ENCODE measurements around the gene ELAC1.
"Not testable (repeated sequence)": the region's sequence is repeated elsewhere in the genome, so short reads cannot be mapped to it uniquely, and the experiment has no call there.

Gene ELAC1

DNA sequence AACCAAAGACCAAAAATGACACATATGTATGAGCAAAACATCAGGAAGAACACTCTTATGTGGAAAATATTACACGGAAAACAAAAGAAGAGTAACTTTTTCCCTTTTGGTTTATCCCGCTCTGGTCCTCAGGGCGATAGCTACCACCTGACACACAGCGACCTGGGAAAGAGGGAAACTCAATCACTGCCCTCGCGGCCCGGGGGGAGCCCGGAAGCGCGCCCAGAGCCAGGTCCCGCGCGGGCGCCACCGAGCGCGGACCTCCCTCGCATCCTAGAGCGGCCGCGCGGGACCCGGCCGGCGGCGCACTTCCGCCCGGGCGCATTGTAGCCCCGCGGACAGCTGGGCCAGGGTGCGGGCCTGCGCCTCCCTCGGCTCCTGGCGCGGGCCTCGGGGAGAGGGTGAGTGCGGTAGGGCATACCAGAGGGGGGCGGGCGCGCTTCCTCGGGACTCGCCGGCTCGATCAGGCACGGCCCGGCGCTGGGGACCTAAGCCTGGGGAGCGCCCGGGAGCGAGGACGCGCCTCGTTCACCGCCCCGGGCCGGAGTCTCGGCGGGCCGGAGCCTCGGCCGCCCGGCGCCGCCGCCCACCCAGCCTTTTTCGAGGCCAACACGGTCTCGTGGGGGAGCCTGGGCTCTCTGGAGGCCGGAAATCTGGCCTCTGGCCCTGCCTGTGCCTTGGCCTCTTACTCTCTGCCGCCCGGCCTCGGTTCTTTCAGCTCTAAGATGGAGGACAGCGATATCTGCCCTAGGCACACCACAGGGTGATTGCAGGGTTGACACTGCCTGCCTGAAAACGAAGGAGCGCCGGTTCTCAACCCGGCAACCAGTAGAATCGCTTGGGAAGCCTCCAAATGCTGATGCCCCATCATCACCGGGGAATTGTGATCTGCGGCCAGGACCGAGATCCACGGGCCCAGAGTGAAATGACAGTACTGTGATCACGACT is at the start of gene ELAC1:
ELAC1 (plus strand) TSS at position 327 of the 948 bp plus-strand sequence. CDS start 6,365 bp downstream, outside the sequence.
- Mint-ChIP-seq H3K27me3 (peaks cover 3% of the 10 kb centered on the region), H3K27ac (peak within 1 kb of the TSS; percentile 92), H3K4me3 (peak within 1 kb of the TSS; percentile 96), H3K4me1 (peaks cover 24% of the 10 kb centered on the region), H3K9me3 (peaks cover 9% of the 10 kb centered on the region), H3K36me3 (peaks cover 6% of the 10 kb centered on the region)
- CTCF ChIA-PET: no interaction called here
- peak; percentile 70 for DNase-seq

DNA sequence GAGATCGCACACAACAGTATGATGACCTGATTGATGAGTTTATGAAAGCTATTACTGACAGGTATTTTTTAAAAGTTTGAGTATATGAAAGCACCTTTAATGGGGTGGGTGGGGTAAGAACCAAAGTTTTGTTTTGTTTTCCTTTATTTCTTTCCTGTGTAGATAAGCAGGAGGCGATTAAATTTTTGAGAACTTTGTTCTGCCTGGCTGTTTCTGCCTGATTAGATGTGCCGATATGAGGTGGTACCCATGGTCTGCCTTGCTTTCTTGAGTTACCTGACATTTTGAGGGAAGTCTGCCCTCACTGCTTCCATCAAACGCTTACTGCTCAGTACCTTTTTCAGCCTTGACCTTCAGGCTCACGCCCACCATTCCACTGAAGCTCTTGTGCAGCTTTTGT is 49.7 kb upstream of the ELAC1 start:
- no peak overlapping the region for H3K4me3 Mint-ChIP-seq
- no peaks in the 10 kb centered on the region for H3K9me3 Mint-ChIP-seq
- no peaks in the 10 kb centered on the region for H3K4me1 Mint-ChIP-seq
- peaks cover 61% of the 10 kb centered on the region for H3K36me3 Mint-ChIP-seq
- no peaks in the 10 kb centered on the region for H3K27me3 Mint-ChIP-seq
- no peak for DNase-seq
- CTCF ChIA-PET: no interaction called here
- H3K27ac Mint-ChIP-seq: no peak overlapping the region

- peaks cover 7% of the 10 kb centered on the region for H3K9me3 Mint-ChIP-seq
- H3K4me3 Mint-ChIP-seq: no peak overlapping the region
- H3K36me3 Mint-ChIP-seq: peaks cover 65% of the 10 kb centered on the region
- H3K4me1 Mint-ChIP-seq: no peaks in the 10 kb centered on the region
- H3K27me3 Mint-ChIP-seq: no peaks in the 10 kb centered on the region
- H3K27ac Mint-ChIP-seq: no peak overlapping the region
- no peak for DNase-seq
- CTCF ChIA-PET: no interaction called here
These were observed 43.5 kb upstream of the ELAC1 start for GRCh38 chr18:50924372-50924771.

DNA sequence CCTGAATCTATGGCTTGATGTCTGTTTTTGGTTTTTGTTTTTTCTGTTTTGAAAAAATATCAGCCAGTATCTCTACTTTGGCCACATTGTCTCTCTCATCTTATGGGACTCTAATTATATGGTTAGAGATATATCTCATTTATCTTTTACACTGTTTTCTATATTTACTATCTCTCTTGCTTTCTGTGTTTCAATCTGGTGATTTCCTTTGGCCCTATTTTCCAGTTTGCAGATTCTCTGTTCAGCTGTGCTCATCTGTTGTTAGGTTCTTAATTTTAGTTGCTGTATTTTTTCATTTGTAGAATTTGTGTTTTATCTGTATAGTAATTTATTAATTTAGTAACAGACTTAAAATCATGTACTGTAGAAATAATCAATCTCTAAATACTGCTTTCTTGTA is 41.3 kb upstream of the ELAC1 start:
- CTCF ChIA-PET: no interaction called here
- Mint-ChIP-seq H3K4me1 (no peaks in the 10 kb centered on the region), H3K27me3 (no peaks in the 10 kb centered on the region), H3K9me3 (peaks cover 7% of the 10 kb centered on the region), H3K27ac (no peak overlapping the region), H3K4me3 (no peak overlapping the region), H3K36me3 (peaks cover 58% of the 10 kb centered on the region)
- no peak for DNase-seq

DNA sequence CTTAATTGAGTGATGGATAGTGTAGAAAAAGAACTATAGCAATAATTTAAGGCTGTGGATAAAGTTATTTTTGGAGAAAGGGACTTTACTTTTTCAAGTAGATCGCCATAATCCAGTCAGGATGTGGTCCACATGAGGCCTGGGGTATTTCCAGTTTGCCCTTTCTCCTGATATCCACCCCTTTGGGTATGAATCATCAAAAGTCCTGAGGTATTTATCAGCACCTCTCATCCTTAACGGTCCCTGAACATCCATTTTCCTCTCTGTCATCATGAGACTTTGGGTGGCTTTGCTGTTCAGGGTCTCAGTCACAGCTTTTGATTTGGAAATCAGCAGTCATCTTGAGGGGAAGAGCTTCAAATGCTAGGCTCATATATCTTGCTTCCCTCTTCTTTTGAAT is 39.3 kb upstream of the ELAC1 start:
- peaks cover 7% of the 10 kb centered on the region for H3K9me3 Mint-ChIP-seq
- H3K36me3 Mint-ChIP-seq: peaks cover 50% of the 10 kb centered on the region
- DNase-seq: no peak
- H3K27ac Mint-ChIP-seq: no peak overlapping the region
- no peaks in the 10 kb centered on the region for H3K27me3 Mint-ChIP-seq
- CTCF ChIA-PET: no interaction called here
- no peaks in the 10 kb centered on the region for H3K4me1 Mint-ChIP-seq
- H3K4me3 Mint-ChIP-seq: no peak overlapping the region

GRCh38 chr18:50933684-50934083 is 34.2 kb upstream of the ELAC1 start:
- Mint-ChIP-seq H3K4me3 (no peak overlapping the region), H3K27me3 (no peaks in the 10 kb centered on the region), H3K36me3 (peaks cover 30% of the 10 kb centered on the region), H3K27ac (no peak overlapping the region), H3K9me3 (no peaks in the 10 kb centered on the region), H3K4me1 (no peaks in the 10 kb centered on the region)
- CTCF ChIA-PET: no interaction called here
- no peak for DNase-seq

DNA sequence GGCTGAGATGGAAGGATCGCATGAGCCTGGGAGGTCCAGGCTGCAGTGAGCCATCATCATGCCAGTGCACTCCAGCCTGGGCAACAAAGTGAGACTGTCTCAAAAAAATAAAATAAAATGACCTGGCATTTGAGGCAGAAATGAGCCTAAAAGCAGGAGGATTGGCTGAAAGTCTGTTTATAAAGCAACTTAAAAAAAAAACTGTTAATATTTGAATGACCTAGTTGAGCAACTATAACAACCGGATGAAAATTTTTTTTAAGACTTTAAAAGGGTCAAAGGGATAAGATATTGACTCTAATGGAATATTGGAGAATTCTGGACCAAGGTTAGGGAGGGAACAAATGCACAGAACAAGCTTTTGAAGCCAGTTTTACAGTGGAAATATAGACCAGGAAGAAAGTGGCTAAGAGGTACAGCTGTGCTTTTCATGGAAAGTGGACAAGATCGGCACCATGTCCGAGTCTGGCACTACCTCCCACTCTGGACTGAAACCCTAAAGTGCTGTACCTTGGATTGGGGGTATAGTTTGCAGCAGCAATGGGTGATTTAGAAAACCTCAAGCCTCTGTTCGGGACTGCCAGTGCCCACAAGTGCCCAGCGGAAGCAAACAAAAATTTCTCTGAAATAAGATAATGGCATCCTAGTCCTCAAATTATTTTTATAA is 33.2 kb upstream of the ELAC1 start:
- no peaks in the 10 kb centered on the region for H3K4me1 Mint-ChIP-seq
- H3K27ac Mint-ChIP-seq: no peak overlapping the region
- no peaks in the 10 kb centered on the region for H3K9me3 Mint-ChIP-seq
- CTCF ChIA-PET: no interaction called here
- H3K4me3 Mint-ChIP-seq: no peak overlapping the region
- peaks cover 33% of the 10 kb centered on the region for H3K36me3 Mint-ChIP-seq
- no peaks in the 10 kb centered on the region for H3K27me3 Mint-ChIP-seq
- DNase-seq: no peak

- H3K4me1 Mint-ChIP-seq: no peaks in the 10 kb centered on the region
- H3K27ac Mint-ChIP-seq: no peak overlapping the region
- H3K4me3 Mint-ChIP-seq: no peak overlapping the region
- peaks cover 31% of the 10 kb centered on the region for H3K36me3 Mint-ChIP-seq
- H3K9me3 Mint-ChIP-seq: no peaks in the 10 kb centered on the region
- DNase-seq: no peak
- CTCF ChIA-PET: interaction anchor here (0.6 kb wide), 1 partner anchor 694 kb away, joined by 3 read pairs; no protein-coding TSS in a partner anchor
- H3K27me3 Mint-ChIP-seq: no peaks in the 10 kb centered on the region
These were observed 32.2 kb upstream of the ELAC1 start for GRCh38 chr18:50935493-50936191.

DNA sequence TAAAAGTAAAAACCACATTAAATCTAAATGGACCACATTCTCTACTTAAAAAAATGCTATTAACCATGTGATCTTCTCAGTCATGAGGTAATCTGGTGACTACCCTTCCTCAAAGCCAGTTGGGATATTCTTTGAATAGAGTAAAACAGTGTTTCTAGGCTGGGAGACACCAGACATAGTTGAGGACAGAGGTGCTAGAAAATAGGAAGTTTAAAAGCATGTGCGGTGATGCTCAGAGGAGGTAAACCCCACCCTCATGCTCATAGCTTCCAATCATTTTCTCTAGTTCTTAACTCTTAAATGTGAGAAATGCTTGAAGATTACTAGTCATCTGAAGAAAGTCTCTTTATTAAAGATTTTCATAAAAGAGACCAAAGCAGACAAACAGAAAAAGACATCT is 30.7 kb upstream of the ELAC1 start:
- no peaks in the 10 kb centered on the region for H3K4me1 Mint-ChIP-seq
- no peaks in the 10 kb centered on the region for H3K9me3 Mint-ChIP-seq
- peaks cover 31% of the 10 kb centered on the region for H3K36me3 Mint-ChIP-seq
- no peaks in the 10 kb centered on the region for H3K27me3 Mint-ChIP-seq
- no peak overlapping the region for H3K27ac Mint-ChIP-seq
- DNase-seq: no peak
- CTCF ChIA-PET: no interaction called here
- no peak overlapping the region for H3K4me3 Mint-ChIP-seq

DNA sequence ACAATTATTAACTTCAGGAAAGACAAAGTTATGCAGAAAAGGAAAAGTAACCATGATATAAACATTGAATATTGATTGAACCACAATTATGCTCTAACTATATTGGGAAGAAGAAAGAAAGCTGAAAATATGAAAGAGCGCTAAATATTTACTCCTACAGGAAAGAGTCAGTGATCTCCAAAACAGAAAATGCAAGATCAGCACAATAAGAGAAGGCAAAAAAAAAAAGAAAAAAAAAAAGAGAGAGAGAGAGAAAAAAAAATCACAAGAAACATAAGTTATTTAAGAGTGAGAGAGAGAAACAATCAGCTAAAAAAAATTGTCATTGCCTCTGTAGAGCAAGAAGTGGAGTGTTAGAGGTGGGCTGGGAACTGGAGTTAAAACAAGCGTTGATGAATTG is 28.9 kb upstream of the ELAC1 start:
- Mint-ChIP-seq H3K27ac (no peak overlapping the region), H3K4me1 (no peaks in the 10 kb centered on the region), H3K9me3 (no peaks in the 10 kb centered on the region), H3K4me3 (no peak overlapping the region), H3K27me3 (no peaks in the 10 kb centered on the region), H3K36me3 (peaks cover 28% of the 10 kb centered on the region)
- CTCF ChIA-PET: no interaction called here
- no peak for DNase-seq

GRCh38 chr18:50944245-50944932 is 23.5 kb upstream of the ELAC1 start:
- Mint-ChIP-seq H3K4me3 (no peak overlapping the region), H3K4me1 (no peaks in the 10 kb centered on the region), H3K9me3 (no peaks in the 10 kb centered on the region), H3K27me3 (no peaks in the 10 kb centered on the region), H3K36me3 (peaks cover 28% of the 10 kb centered on the region), H3K27ac (no peak overlapping the region)
- CTCF ChIA-PET: no interaction called here
- DNase-seq: no peak

DNA sequence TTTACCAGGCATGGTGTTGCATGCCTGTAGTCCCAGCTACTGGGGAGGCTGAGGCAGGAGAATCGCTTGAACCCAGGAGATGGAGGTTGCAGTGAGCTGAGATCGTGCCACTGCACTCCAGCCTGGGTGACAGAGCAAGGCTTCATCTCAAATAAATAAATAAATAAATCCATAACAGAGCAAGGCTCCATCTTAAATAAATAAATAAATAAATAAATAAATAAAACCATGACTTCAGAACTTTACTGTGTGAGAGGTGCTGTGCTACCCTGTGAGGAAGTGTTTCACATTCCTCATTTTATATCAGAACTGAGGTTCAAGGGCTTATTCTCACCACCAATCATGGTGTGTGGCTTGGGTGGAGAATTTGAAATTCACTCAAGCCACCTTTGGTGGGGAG is 21.9 kb upstream of the ELAC1 start:
- H3K27ac Mint-ChIP-seq, H3K27me3 Mint-ChIP-seq, H3K4me1 Mint-ChIP-seq, H3K9me3 Mint-ChIP-seq, DNase-seq, CTCF ChIA-PET, H3K4me3 Mint-ChIP-seq: not testable (repeated sequence)
- peaks cover 31% of the 10 kb centered on the region for H3K36me3 Mint-ChIP-seq

- H3K27me3 Mint-ChIP-seq: no peaks in the 10 kb centered on the region
- H3K36me3 Mint-ChIP-seq: peaks cover 30% of the 10 kb centered on the region
- CTCF ChIA-PET: no interaction called here
- H3K27ac Mint-ChIP-seq: no peak overlapping the region
- H3K4me1 Mint-ChIP-seq: no peaks in the 10 kb centered on the region
- no peaks in the 10 kb centered on the region for H3K9me3 Mint-ChIP-seq
- DNase-seq: no peak
- H3K4me3 Mint-ChIP-seq: no peak overlapping the region
These were observed 19.9 kb upstream of the ELAC1 start for GRCh38 chr18:50947899-50948298.

GRCh38 chr18:50949185-50949584 is 18.7 kb upstream of the ELAC1 start:
- CTCF ChIA-PET: no interaction called here
- H3K9me3 Mint-ChIP-seq: no peaks in the 10 kb centered on the region

More at GRCh38 chr18:50949185-50949584, 18.7 kb upstream of the ELAC1 start:
- H3K27me3 Mint-ChIP-seq: no peaks in the 10 kb centered on the region
- H3K36me3 Mint-ChIP-seq: peaks cover 23% of the 10 kb centered on the region
- no peaks in the 10 kb centered on the region for H3K4me1 Mint-ChIP-seq
- H3K27ac Mint-ChIP-seq: no peak overlapping the region
- no peak overlapping the region for H3K4me3 Mint-ChIP-seq
- DNase-seq: no peak
